Activated T-cell treated with anti-CD3 and anti-CD28 coated beads for 4 hours (primary cell): ENCODE measurements around the gene ATP9B.

Experiments
- DNase-seq: peaks from one replicate; pipeline ENCODE4 v3.0.0-alpha.2; 2020

The ATP9B gene

DNA sequence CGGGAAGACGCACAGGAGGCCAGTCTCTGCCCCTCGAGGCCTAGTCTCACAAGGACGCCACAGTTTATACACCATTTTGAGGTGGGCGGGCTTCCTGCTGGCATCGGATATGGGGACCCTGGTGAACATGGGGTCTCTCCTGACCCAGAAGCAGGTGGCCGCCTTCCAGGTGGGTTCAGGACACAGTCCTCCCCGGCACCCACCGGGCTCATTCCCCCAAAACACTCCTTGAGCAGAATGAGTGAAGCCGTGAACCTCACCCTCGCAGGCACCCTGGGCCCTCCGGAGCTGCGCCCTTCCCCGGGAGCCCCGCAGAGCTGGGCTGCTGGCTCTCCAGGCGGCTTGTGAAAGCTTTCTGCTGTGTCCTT lies 333.0 kb downstream of the ATP9B start:
- no peak for DNase-seq

DNA sequence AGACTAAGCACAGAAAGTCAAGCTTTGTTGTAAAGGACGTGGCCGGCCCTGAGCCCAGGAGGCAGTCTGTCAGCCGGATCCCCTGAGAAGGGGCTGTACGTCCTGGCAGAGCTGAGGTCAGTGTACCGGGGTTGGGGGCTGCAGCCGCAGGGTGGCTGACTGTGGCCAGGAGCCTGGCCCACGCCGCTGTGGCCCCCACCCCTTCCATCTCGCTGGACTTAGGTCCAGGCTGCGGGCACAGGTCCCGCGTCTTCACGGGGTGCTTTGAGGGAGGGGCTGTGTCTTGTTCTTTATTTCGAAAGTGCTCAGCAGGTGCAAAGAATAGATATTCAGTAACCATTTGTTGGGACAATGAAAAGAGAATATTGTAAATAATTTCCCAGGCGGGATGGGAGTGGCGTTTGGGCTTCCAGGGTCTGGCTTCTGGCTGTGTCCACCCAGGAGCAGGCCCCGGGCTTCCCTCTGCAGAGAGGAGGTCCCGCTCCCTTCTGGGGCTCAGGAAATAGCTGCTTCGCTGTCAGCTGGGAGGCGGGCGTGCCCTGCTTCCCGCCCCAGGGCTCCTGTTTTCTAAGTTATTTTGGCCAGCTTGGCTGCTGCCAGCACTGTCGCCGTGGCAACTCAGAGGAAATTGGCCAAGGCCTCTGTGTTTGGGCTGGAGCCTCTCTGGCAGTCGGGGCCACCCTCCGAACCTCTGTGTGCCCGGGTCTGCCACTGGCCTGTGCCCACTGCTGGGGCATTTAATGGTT lies 334.0 kb downstream of the ATP9B start:
- DNase-seq: no peak

DNA sequence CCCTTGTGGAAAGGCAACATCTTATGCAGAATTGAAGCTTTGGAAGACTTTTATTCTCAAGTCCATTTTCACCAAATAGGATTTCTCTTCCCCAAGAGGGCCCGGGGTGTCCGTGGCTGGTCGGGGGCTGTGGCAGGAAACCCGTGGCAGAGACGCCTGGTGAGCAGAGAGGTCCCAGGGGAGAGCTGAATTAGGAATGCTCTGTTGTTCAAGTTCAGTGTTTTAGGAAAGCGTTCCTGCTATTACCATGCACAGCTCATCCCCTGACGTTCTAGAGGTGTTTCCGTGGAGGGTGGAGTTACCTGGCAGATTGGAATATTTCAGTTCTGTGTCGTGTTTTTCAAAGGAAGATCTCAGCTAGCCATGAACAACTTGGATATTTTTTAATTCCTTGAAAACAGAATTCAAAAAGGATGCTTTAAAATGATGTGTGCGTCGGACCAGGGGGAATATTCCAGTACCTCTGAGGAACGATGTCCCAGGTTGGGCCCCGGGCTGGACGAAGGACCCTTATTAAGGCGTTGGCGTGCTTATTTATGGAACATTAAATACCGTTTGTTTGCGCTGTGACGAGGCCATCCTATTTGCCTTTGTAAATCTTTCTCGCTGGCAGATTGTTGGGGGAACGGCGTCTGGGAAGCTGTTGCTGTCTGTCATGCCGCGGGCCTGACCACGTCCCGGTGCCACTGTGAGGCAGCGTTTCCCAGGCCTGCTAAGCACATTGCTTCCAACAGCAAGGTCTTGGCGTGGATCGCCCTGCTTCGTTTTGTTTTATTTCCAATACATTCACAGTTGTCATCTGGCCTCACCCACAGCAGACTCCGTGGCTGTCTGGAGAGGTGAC lies 334.8 kb downstream of the ATP9B start:
- no peak for DNase-seq

DNA sequence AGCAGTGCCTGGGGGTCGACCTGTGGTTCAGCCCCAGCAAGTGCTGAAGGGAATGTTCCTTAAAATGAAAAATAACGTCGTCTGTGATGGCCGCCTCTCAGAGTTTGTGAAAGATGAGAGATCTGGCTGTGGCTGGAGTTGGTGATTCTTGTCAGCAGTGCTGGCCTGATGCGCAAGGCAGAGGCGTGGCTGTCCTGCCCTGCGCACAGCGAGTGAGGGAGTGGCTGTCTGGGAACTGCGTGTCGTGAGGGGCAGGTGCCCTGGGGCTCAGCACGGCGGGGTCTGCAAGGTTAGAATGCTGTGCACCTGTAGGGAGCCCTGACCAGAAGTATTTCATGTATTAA lies 335.3 kb downstream of the ATP9B start:
- no peak for DNase-seq

DNA sequence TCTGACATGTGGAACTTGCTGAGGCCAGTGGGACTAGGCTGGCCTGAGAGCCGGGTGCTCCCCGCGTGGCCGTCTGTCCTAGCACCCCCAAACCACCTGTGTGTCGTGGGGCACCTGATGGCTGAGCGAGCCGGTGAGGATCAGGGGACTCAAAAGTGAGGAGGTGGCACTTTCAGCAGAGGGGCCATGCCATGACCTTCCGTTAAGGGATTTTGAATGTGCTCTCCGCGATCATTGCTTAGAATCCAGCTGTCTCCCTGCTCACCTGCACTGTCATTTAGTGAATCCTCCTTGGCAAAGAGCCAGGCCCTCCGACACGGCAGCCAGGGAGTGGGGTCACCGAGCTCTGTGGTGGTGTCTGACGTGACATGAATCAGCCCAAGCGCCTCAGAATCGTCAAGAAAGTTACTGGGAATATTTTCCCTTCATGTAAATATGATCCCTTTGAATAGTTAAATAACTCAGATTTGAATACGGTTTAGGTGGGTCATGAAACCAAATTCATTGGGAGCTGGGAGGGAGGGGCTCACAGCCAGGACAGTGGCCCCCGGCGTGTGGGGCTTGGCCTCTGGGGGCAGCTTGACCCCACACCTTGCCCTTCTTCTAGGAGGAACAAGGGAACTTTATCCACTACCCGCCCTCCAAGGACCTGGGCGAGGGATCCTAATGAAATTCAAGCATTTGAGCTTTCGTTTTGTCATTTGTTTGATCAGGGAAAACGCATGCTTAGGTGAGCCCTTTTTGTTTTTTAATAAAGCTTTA lies 336.0 kb downstream of the ATP9B start:
- DNase-seq: no peak

DNA sequence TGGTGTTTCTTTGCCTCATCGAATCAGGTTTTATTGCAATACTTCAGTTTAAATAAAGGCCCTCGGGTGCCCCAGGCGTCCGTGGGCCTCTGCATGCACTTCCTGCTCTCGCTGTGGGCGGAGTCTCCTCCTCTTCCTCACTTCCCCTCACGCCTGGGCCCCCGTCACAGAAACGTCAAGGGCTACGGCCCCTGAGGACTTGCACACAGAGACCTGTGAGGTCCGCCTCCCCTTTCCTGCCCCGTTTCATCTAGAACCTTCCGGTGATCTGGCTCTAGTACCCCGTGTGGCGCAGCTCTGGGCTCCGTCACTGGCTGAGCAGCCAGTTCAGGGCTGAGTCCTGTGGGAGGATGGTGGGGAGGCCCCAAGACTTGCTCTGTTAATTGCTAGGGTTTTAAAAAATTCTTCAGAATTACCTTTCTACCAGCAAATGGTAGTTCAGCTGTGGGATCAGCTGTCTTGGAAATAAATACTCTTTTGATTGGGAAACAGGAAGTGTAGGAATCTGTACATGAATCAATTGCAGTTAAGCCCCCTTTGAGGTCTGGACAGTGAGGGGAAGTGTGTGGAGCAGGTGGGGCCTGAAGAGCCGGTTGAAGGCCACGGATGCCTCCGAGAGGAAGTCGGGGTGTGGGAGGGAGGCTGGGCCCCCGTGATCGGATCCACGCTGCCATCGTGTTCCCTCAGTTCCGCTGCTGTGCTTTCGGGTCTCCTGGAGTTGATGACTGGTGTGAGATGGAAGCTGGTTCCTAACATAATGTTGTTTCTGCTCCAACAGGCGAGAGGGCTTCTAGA lies 336.8 kb downstream of the ATP9B start:
- peak; percentile 70 for DNase-seq

DNA sequence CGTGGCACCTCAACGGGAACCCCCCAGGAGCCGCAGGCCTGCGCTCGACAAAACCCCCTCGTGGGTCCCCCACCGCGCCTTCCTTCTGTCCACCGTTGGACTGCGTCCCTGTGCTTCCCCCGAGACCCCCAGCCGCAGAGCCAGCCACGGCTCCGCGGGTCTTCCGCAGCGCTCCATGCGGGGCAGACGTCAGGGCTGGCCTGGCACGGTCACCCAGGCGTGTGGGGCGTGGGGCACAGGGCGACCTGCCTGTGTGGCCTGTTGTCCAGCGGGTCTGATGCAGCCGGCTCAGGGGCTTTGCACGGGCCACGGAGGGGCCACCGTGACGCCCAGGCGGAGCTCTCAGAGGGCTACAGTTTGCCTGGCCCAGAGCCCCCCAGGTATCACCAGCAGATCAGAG lies 337.5 kb downstream of the ATP9B start:
- DNase-seq: no peak

DNA sequence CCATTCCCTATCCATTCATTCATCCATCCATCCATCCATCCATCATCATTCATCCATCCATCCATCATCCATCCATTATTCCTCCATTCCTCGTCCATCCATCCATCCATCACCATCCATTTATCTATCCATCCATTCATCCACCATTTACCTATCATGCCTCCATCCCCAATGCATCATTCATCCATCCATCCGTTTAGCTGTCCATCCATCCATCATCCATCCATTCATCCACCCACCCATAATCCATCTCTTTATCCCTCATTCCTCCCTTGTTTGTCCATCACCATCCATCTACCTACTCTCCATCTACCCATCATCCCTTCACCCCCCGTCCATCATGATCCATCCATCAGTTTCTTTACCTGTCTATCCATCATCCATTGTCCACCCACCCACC lies 340.1 kb downstream of the ATP9B start:
- DNase-seq: no peak

DNA sequence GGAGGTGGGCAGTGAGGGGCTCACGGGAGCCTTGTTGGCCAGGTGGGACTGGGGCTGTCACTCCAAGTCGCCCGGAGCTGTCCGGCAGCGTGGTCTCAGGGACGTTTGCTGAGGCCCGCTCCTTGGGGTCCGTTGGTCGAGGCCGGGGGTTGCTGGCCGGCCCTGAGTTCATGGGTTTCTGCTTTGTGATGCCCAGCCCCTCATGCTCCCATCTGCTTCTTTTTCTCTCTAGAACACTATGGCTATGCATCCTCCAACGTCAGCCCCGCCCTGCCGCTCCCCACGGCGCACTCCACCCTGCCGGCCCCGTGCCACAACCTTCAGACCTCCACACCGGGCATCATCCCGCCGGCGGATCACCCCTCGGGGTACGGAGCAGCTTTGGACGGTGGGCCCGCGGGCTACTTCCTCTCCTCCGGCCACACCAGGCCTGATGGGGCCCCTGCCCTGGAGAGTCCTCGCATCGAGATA lies 341.0 kb downstream of the ATP9B start:
- DNase-seq: no peak

DNA sequence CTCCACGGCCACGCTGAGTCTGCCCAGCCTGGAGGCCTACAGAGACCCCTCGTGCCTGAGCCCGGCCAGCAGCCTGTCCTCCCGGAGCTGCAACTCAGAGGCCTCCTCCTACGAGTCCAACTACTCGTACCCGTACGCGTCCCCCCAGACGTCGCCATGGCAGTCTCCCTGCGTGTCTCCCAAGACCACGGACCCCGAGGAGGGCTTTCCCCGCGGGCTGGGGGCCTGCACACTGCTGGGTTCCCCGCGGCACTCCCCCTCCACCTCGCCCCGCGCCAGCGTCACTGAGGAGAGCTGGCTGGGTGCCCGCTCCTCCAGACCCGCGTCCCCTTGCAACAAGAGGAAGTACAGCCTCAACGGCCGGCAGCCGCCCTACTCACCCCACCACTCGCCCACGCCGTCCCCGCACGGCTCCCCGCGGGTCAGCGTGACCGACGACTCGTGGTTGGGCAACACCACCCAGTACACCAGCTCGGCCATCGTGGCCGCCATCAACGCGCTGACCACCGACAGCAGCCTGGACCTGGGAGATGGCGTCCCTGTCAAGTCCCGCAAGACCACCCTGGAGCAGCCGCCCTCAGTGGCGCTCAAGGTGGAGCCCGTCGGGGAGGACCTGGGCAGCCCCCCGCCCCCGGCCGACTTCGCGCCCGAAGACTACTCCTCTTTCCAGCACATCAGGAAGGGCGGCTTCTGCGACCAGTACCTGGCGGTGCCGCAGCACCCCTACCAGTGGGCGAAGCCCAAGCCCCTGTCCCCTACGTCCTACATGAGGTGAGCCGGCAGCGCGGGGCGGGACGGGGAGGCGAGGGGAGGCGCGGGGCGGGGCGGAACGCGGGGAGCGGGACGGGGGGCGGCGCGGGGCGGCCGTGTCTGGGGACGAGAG lies 341.8 kb downstream of the ATP9B start:
- no peak for DNase-seq

DNA sequence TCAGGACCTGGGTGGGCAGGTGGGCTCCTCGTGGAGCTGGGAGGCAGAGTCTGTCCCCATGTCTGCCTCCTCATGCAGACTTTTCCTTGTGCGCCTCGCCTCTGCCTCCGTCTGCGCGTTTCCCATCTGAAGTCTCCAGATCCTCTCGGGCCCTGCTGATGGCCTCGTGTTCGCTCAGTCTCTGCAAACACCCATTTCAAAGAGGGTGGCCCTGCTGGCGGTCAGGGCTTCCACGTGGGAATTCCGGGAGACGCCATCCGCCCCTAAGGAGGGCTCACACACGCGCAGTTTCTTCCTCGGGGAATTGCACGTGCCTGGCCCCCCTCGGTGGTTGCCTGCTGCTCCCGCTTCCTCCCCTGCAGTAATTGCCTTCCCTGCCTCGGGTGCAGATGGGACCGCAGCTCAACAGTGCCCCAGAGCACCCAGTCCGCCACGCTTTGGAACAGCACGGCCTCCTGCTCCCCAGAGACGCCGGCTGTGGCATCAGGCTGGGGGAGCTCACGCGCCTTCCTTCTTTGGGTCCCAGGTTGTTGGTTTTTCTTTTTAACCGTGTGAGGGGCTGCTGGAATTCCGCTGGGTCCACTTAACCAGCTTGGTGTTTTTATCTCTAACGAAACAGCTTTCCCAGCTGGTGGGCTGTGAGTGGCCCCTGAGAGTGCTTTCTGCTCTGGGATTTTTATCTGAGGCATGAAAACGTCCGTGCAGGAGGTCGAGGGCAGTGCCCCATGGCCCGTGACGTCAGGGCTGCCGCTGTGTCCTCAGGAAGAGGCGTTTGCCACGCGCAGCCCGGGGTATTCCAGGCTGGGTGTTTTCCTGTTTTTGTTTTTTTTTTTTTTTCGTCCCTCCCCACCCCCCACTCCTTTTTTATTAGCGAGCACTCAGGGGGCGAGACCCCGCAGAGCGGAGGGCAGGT lies 342.7 kb downstream of the ATP9B start:
- DNase-seq: no peak

DNA sequence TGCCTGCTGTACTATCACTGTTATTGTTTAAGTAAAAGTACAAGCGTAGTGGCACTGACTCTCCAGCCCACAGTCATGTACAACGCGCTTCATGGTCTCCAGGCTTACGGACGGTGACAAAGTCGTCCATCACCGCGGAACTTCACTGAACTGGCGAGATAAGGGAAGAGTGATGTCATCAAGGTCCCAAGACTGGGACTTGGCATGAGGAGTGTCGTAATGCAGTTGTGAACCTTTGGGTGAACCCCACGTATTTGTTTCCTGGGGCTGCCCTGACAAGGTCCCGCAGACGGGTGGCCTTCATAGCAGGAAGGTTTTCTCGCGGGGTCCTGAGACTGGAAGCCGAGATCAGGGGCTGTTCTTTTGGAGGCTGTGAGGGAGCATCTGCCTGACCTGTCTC lies 343.8 kb downstream of the ATP9B start:
- DNase-seq: no peak

DNA sequence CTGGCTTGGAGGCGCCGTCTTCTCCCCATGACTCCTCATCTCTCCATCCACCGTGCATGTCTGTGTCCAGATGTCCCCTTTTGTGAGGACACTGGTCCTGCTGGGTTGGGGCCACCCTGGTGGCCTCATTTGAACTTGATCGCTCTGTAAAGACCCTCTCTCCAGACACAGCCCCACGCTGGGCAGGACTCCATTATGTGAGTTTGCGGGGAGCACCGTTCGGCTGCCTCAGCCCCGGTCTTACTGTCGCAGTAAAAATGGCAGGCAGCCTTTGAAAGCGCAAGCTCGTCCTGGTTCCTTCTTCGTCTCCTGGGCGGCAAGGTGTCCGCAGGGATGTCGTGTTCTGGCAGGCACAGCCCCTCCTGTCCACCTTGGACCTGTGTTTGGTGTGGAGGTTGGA lies 344.2 kb downstream of the ATP9B start:
- DNase-seq: no peak

DNA sequence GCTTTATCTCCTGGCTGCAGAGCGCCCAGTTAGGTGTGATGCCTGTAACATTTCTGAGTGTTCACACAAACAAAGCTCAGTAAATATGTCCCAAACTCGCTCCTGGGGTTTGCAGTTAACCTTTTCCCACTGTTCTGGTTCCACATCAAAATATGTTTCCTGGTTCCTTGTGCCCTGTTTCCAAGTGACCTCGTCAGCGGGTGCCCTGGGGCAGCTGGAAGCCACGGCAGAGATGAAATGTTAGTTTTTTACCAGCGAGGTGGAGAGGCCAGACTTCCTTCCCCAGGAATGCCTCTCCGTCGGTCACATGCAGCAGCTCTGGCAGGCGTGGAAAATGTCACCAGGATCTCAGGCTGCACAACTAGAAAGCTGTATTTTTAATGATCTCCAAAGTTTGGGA lies 344.7 kb downstream of the ATP9B start:
- no peak for DNase-seq

DNA sequence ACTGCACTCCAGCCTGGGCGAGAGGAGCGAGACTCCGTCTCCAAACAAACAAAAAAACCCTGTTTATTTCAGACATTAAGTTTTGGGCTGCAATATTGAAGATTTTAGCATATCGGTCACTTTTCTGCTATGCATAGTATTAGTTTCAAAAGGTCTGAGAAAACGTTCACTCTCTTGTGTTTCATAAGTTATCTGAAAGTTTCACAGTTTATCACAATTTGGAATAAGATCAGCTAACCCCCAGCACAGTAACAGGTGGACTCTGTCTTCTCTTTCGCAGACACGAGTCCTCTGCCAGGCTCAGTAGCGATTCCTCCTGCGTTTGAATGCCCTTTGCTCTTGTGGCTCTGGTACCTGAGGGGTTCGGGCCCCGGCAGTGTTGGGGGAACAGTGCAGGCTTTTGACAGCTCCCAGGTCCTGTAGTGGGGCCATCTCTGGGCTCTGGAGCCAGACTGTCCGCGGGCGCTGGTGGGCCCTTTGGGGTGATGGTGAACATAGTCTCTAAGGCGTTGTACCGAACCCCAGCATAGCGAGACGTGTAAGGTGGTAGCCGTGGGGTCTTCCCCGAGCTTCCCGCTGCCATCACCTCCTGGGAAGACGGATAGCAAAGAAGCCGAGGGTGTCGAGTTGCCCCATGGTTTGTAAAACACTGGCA lies 347.0 kb downstream of the ATP9B start:
- DNase-seq: no peak

DNA sequence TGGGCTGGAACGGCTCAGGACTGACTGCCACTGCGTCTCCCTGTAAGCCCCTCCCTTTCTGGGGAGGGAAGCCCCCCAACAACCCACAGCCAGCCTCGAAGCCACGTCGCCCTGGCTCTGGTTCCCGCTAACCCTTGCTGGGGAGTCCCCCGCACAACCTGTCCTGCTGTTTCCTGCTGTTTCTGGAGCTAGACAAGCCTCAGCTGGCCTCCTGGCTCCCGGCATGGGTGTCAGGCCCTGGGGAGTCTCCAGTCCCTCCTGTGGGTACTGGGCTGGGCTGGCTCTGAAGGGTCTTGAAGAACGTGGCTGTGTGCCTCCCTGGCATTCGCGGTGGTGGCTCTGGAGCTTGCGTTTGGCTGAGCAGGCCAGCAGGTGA lies 347.5 kb downstream of the ATP9B start:
- DNase-seq: no peak

DNA sequence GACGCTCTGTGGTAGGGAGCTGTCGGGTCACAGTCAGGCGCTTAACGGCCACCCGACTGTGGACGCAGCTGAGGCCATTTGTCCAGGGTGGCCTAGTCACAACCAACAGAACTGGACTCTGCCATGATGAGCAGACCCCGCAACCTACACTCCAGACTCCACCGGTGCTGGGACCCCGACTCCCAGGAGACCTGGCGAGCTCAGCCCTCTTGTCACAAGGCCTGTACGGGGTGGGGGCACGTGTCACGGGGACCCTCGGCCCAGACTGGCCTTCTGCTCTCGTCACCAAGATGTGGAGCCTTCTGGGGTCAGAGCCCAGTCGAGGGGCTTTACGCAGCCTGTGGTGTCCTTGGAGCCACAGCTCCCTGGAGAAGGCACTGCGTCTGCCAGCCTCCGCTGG lies 349.0 kb downstream of the ATP9B start:
- no peak for DNase-seq

DNA sequence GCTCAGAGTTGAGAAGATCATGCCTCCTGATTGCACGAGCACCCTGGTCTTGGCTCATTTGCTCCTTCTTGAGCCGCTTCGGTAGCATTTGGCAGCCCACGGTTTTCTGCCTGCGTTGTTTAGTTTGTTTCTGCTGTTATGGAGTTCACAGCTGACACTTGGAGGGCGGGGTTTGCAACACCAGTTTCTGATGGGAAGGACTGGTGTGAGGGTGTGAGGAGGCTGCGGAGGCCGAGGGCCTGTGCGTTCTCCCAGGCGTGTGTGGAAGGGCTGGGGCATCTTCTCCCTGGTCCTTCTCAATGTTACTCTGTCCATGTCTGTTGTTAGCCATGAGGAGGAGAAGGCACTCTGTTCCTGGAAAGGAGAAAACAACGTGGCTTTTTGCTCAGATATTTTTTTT lies 349.4 kb downstream of the ATP9B start:
- DNase-seq: no peak

DNA sequence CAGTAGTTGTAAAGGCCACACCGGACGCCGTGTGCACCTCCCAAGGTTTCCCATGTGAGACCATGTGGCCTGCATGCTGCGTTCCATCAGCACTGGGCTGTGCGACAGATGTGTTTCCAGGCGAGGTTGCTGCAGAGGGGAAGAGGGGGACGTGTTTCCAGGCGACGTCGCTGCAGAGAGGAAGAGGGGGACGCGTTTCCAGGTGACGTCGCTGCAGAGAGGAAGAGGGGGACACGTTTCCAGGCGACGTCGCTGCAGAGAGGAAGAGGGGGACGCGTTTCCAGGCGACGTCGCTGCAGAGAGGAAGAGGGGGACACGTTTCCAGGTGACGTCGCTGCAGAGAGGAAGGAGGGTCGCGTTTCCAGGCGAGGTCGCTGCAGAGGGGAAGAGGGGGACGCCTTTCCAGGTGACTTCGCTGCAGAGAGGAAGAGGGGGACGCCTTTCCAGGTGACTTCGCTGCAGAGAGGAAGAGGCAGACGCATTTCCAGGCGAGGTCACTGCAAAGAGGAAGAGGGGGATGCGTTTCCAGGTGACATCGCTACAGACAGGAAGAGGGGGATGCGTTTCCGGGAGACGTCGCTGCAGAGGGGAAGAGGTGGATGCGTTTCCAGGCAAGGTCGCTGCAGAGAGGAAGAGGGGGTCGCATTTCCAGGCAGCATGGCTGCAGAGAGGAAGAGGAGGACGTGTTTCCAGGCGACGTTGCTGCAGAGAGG lies 351.0 kb downstream of the ATP9B start:
- DNase-seq: no peak
